HG03354 (cell line): ENCODE results near the gene KATNAL2.

Source experiments
- ATAC-seq: cut with Tn5 transposase; IDR thresholded peaks from one replicate; pipeline ENCODE4 v1.9.1; 2021; ENCODE audit warnings: mild to moderate bottlenecking; ENCODE audit not compliant: unreplicated experiment, poor library complexity, severe bottlenecking

Gene KATNAL2

DNA sequence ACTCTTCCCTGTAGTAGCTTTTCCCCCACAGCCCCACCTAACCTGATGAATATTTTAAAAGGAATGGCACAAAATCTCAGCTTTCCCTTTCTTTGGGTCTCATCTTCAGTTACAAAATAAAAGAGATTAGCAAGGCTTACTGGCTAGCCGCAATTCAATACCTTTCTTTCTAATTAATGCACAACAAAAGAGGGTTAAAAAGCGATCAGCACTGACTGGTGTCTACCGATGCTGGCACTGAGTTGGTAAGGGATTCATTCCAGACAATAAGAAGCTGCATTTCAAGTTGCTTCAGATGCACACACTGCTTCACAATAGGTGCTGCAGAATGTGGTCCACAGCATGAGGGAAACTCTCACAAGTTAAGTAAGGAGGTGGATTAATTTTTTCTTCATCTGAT is 191.0 kb downstream of the KATNAL2 start:
- no peak for ATAC-seq

DNA sequence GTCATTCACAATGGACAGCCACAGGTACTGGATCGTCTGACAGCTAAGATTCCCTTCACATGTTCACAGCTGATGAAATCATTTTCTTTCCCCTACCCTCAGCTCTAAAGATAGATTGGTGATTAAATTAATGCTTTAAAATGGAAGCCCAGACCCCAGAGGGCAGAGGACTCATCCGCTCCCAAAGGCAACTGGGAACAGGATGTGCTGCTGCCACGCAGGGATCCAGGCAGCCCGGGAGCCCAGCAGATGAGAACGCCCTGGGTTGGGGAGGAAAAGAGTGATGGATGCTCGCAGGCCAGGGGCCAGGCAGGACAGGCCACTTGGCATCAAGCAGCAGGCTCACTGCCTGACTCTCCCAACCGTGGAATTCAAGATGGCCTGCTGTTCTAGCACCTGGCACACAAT is 191.6 kb downstream of the KATNAL2 start:
- ATAC-seq: no peak

DNA sequence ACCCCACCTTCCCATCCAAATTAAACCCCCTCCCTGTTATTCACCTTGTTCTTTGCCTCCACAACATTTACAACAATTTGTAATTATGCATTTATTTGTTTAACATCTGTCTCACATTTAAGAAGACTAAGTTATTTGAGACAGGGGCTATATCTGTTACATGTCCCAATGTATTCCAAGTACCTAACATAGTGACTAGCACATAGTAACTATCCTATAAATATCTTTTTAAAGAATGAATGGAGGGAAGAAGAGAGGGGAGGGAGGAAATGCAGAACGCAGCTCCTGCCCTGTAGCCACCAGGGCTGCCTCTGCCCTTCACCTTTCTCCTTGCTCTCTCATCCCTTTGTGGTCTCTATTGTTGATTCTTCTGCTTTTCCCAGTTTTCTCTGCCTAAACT is 192.3 kb downstream of the KATNAL2 start:
- no peak for ATAC-seq

DNA sequence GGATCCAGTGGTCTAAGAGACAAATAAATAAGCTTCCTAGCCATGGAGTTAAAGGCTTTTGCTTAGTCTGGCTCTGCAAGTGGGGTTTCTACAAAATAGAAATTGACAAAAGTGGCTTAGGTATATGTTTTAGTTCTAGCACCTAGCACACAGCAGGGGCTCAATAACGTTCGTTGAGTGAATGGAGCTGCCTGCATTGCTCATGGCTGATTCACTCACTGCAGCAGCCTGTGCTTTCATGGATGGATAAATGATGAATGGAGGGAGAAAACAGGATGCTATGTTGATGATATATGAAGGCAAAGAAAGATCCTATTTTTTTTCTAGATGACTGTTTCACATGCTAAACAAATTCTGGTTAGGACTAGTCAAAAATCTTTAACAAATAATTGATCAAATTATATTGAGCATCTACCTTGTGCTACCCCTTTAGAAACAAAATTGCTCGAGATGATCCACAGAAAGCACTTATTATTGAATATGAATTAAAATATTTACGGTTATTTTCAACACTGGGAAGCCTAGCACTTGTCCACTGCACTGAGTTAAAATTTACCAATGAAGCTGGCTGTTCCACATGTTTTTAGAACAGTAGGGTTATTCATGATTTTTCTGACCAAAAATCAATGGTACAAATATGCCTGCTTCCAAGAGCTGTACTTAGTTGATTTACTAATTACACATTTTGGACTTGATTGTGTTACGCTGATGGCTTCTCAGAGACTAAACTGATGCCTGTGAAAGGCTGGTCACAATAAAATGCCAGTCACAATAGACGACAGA is 193.3 kb downstream of the KATNAL2 start:
- ATAC-seq: no peak

DNA sequence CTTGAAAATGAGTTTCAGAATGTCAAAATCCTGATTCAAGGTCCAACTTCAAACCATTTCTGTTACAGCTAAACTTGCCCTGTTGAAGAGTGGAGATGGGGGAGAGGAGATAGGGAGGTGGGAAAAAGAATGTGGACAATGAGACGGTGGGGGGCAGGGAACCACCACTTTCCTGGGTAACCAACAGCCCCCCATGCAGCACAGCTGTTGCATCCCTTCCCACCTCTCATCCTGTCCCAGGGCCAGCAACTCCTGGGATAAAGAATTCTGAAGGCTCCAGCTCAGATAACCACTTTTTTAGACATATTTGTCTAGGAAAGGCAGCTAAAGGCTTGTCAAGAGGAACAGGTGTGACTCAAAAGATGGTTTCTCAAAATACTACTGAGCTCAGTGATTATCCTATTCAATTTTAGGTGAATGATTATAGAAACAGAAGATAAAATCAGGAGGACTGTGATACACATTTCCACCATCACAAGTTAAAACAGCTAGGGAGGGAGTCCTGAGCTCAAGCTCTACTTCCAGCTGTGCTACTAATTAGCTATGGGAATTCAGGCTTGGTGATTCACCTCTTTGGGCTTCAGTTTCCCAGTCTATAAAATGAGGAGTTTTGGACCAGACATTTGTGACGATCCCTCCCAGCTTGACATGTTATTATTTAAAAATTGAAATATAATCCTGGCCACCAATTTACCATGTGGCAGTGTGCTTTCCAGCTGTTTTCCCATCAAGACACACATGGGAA is 196.6 kb downstream of the KATNAL2 start:
- ATAC-seq: no peak

DNA sequence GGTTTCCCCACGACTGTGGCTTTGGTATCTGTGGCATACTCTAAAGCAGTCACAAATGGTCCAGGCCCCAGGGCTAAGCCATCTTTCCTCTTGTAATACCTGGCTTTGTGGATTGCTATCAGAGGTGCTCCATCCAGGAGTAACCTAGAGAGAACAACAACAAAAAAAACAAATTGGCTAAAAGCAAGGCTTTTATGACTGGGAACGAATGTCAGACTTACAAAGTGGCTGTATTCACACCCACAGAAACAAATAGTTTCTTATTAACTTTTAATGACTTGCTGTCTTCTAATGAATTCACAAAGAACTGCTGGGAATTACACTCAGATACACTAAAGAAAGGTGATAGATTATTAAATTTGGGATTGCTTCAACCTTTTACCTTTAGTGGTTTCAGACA is 197.8 kb downstream of the KATNAL2 start:
- no peak for ATAC-seq

DNA sequence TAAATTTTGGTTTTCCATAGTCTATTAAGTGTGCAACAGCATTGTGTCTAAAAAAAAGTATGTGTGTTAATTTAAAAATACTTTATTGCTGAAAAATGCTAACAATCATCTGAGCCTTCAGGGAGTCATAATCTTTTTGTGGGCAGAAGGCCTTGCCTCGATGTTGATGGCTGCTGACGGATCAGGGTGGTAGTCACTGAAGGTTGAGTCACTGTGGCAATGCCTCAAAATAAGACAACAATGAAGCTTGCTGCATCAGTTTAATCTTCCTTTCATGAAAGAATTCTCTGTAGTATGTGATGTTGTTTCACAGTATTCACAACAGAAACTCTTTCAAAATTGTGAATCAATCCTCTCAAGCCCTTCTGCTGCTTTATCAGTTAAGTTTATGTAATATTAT is 201.6 kb downstream of the KATNAL2 start:
- no peak for ATAC-seq

DNA sequence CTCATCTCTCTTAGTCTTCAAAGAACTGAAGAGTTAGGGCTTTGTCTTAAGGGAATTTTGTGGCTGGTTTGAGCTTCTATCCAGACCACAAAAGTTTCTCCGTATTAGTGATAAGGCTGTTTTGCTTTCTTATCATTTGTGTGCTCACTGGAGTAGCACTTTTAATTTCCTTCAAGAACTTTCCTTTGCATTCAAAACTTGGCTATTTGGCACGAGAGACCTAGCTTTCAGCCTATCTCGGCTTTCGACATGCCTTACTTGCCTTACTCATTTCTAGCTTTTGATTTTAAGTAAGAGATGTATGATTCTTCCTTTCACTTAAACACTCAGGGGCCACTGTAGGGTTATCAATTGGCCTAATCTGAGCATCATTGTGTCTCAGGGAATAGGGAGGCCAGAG is 203.0 kb downstream of the KATNAL2 start:
- ATAC-seq: peak; percentile 79

DNA sequence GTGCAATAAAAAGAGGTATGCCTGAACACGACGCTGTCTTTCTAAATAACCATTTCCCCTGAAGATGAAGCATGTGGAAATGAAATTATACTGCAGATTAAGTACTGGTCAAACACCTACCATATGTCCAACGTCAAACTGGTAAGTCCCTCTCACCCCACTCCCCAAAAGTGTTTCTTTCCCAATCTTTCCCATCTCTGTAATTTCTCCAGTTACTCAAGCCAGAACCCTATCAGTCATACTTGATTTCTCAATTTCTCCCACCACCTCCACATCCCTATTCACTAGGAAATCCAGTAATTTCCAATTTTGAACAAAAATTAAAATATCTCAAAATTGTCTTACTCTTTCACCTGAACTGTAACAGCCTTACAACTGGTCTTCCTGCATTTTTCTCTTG is 203.7 kb downstream of the KATNAL2 start:
- ATAC-seq: no peak

DNA sequence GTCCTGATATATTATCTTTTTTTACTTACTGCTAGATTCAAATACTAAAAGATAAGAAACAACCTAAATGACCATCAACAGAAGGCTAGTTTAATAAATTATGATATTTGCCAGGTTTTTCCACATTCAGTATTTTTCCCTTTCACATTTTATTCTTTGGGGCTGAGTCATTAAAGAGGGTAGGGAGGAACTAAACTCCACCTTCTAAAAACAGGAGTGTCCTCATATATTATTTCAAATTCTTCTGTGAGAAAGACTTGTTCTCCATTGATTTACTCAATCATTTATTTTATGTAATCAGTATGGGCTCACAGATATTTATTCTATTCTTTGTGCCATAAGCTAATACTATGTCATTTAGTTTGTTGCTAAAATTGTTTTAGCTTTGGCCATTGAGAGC is 223.9 kb downstream of the KATNAL2 start:
- no peak for ATAC-seq

DNA sequence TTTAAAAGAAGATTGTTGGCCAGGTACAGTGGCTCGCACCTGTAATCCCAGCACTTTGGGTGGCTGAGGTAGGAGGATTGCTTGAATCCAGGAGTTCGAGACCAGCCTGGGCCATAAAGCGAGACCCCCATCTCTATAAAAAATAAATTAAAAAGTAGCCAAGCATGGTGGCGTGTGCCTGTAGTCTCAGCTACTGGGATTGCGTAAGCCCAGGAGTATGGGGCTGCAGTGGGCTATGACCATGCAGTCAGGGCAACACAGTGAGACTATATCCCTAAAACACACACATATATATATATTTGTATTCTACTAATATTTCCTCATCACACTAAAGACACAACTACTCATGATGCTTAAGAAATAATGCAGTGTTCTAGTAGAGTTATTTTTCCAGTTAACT is 225.8 kb downstream of the KATNAL2 start:
- ATAC-seq: no peak

DNA sequence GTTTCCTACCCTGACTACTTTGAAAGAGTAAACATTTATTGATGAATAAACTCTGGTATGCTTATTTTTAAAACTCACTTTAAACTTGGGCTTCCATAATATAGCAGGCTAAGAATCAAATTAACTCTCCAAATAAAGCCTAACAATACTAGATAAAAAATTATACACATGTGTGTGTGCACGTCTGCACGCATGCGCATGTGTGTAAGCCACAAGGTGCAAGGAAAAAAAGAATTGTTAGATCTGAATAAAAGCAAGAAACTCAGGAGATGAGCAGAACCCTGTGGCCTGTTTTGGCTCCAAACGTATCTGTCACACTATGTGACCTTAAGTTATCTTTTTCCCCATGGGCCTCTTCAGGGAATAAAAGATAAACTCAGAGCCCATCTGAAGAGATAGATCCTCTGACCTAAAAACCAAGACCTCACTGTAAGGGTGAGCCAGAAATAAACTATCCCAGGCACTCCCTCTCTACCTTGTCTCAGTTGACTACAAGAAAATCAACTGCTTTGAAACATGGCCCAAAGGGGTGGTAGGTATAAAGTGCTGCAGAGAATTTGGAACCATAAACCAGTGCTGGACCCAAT is 226.6 kb downstream of the KATNAL2 start:
- ATAC-seq: no peak

DNA sequence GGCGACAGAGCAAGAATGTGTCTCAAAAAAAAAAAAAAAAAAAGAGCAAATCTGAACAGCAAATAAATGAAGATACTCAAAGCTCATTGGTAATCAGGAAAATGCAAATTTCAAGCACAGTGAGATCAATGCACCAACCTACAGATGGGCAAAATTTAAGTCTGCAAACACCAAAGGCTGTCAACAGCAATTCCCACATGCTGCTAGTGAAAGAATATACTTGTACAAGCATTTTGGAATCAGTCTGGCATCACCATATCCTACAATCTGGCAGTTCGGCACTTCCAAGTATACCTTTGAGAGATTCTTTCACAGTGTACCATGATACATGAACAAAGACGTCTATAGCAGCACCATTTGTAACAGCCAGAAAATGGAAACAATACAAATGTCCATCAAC is 228.8 kb downstream of the KATNAL2 start:
- ATAC-seq: no peak

DNA sequence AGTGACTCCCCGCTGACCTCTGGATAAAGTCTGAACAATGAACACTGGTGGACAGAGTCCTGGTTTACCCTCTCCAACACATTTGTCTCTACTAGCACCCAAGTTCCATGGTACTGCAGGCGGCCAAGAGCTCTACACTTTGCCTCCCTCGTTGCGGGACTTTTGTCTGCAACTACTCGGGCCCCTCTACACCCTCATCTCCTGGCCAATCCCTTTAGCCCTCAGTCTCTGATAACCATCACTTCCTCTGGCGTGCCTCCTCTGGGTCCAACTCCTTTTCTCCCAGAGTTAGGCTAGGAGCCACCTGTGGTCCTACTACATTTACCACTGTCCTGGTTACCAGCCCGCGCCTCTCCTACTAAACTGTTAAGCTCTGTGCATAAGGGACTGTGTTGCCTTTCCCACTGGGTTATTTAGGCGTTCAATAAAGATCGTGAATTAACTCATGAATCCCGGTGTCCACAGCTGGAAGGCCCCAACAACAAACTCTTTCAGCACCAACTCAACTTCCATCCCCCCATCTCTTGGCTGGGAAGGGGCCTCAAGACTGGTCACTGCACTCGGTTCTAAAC is 232.1 kb downstream of the KATNAL2 start:
- no peak for ATAC-seq

DNA sequence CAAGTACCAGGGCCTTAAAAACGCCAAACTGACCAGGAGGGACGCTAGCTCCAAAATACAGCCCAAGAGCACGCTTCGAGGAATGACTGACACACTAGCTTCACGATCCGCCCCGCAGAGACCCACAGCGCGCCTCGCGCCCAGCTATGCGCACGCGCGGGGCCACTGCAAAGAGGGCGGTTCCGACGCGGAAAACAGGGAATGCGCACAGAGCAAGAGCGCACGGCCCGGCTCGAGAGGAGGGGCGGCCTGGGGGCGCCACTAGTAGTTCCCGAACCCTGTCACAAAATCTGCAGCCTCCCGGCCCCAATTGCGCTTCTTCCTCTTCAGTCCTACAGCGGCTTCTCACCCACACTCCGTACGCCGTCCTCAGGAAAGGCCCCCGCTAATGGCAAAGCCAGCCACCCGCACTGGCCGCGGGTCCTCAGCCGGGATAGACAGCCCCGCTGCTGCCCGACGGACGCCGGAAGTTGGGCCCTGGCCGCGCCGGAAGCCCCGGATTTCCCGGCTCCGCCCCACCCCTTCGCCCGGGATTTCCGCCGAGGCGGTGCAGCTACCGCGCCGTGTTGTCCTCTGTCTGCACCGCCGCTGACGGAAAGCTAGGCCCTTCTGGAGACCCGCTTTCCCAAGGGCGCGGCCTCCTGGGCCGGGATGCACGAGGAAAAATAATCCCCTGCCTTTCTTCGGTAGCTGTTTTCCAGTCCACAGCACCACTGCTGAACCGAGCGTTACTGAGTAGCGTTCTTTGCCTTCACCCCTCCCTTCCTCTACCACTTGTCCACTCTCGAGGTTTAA is 232.8 kb downstream of the KATNAL2 start, which contains the start of gene HDHD2:
HDHD2 (minus strand) TSS at position 472 of the 795 bp plus-strand sequence. CDS start 14,061 bp downstream, outside the sequence.
- ATAC-seq: peak; percentile 89

DNA sequence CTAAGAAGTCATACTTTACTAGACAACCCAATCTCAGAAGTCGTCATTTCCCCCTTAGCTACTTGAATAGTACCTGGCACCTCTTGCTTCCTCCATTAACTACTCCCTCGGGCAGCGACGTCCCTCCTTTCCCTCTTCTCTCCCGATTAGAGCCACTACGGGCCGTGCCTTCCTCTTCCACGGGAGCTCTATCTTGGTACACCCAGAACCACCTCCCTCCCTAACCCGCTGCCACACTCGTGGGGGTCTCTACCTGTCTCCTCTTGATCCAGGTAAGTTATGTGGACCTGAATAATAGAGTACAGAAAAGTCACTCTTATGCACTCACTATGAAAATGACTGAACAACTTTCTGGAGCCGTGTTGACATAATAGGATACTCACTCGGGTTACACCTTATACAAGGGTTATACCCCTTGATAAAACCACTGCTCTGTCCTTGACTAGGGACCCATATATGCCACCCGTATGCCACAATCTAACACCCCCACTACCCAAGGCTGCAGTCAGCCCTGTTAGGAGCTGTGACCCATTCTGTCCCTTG is 233.5 kb downstream of the KATNAL2 start:
- peak; percentile 13 for ATAC-seq

DNA sequence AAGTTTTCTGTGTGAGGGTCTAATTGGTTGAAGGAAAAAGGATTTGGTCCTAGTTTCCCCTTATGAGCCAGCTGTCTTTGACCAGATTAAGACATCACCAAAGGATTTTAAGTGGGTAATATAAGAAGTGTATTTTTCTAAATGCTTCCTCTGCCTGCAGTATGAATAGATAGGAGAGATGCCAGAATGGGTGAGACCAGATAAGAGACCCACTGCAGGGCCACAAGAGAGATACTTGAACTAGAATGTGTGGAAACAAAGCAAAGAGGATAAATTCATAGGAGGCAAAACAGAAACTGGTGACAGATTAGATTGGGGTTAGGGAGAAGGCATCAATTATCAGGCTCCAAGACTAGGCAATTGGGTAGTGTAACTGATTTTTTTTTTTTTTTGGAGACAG is 234.0 kb downstream of the KATNAL2 start:
- ATAC-seq: no peak
